Spleen (tissue), 7 donors: ENCODE results near the gene USP34.
A peak's percentile ranks its signal among the peaks of the same experiment; 100 is the strongest.

Experiments used
- POLR2A ChIP-seq, 3 donors: fragments of 450-650 bp; IDR thresholded peaks; one replicate each; pipeline ENCODE4 v1.5.1; 2017; ENCODE audit warnings: antibody characterized with exemption in 3 of 3, mild to moderate bottlenecking in 1 of 3
- TF ChIP-seq, protein P1 (sequence below), 11 experiments: fragments of 200-600 bp in 7 of 11; fragments of 450-650 bp in 4 of 11; sonication (generic) in 4 of 11; IDR thresholded peaks in 8 of 11; conservative IDR thresholded peaks in 3 of 11; 1 replicate in 7 of 11; 2 replicates in 4 of 11; pipeline versions ENCODE4 v1.4.0 to v1.8.0; 2016 to 2021; ENCODE audit warnings: antibody characterized with exemption in 11 of 11, inconsistent platforms in 4 of 11, mild to moderate bottlenecking in 1 of 11
- donor health status: DM: no; HTN: no; CAD: no; lungs with moderate emphysema.
- donor health status: DM: no; HTN: no; CAD: no.
- donor health status: DM: no; HTN: no; CAD: no.

DNA sequence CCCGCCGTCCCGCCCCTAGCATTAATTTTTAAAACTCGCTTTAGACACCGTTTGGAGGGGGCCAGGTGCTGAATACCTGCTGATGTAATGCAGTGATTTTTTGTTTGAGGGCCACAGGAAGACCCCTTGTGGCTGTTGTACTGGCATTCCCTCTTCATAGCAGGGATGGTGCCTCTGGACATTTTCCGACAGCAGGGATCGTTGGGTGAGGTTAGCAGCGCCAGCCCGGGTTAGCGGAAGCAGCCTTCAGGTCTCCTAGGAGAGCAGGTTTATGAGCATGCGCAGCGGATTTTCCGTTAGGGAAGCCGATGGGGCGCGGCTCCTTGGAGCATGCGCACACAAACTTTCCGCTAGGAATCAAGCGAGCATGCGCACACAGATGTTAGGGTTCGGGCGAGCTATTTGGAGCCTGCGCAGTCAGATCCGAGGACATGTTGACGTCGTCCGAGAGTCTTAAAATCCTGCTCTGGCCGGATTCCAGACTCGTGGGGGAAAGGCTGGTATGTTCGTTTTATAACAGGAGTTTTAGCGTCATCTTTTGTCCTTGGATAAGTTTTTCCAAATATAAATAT lies 326.1 kb downstream of the USP34 start:
- TF ChIP-seq, protein P1, sequence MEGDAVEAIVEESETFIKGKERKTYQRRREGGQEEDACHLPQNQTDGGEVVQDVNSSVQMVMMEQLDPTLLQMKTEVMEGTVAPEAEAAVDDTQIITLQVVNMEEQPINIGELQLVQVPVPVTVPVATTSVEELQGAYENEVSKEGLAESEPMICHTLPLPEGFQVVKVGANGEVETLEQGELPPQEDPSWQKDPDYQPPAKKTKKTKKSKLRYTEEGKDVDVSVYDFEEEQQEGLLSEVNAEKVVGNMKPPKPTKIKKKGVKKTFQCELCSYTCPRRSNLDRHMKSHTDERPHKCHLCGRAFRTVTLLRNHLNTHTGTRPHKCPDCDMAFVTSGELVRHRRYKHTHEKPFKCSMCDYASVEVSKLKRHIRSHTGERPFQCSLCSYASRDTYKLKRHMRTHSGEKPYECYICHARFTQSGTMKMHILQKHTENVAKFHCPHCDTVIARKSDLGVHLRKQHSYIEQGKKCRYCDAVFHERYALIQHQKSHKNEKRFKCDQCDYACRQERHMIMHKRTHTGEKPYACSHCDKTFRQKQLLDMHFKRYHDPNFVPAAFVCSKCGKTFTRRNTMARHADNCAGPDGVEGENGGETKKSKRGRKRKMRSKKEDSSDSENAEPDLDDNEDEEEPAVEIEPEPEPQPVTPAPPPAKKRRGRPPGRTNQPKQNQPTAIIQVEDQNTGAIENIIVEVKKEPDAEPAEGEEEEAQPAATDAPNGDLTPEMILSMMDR (IDR thresholded peaks at IDR 0.05 in 8 of 11, conservative IDR thresholded peaks at IDR 0.05 in 3 of 11) = peak in 3 of 11 experiments; percentile 13 to 18 (median 17)
- no peak for TF ChIP-seq POLR2A (IDR thresholded peaks at IDR 0.05)
